WTC11 (cell line): ENCODE data around the gene PLD1. TPM values are rescaled to one million over a fixed set of nuclear protein-coding genes. Genes with fewer than 3 reads are reported as not detected.

ENCODE experiments used
- ATAC-seq: fragments of 200-7000 bp; cut with Tn5 transposase; 2 replicates; pipeline ENCODE4 v1.10.0; 2021; ENCODE audit warnings: mild to moderate bottlenecking, moderate library complexity
- CTCF ChIA-PET: fragments of 300-600 bp; sonication (Branson Sonifier 250); formaldehyde crosslinking; loops from one replicate; lab custom pipeline; 2021; ENCODE audit warnings: antibody characterized with exemption; lab: Charles Lee
- POLR2A ChIA-PET: fragments of 350-600 bp; sonication (Branson Sonifier 250); formaldehyde crosslinking; loops from one replicate; lab custom pipeline; 2021; ENCODE audit warnings: antibody characterized with exemption; lab: Charles Lee
- DNase-seq: peaks from one replicate; pipeline ENCODE4 v3.0.0; 2021; ENCODE audit warnings: low spot score
- H3K27ac Mint-ChIP-seq: 2 replicates; pipeline ENCODE4 v1.8.0; 2021; ENCODE audit warnings: mixed read lengths
- H3K27me3 Mint-ChIP-seq: 2 replicates; pipeline ENCODE4 v1.8.0; 2021; ENCODE audit warnings: low read depth, mild to moderate bottlenecking, moderate library complexity, mixed read lengths
- H3K36me3 Mint-ChIP-seq: 2 replicates; pipeline ENCODE4 v1.8.0; 2021; ENCODE audit warnings: mixed read lengths
- H3K4me1 Mint-ChIP-seq: 2 replicates; pipeline ENCODE4 v1.8.0; 2022; ENCODE audit warnings: mixed read lengths
- H3K4me3 Mint-ChIP-seq: 2 replicates; pipeline ENCODE4 v1.8.0; 2021; ENCODE audit warnings: mild to moderate bottlenecking, moderate library complexity, mixed read lengths
- H3K9me3 Mint-ChIP-seq: 2 replicates; pipeline ENCODE4 v1.8.0; 2021; ENCODE audit warnings: mixed read lengths
- AFF4 ChIP-seq: sonication (generic); formaldehyde crosslinking; IDR thresholded peaks from 2 replicates; pipeline ENCODE4 v1.8.1; 2023; ENCODE audit warnings: mild to moderate bottlenecking, missing genetic modification reagents, borderline replicate concordance
- CREM ChIP-seq: sonication (generic); formaldehyde crosslinking; IDR thresholded peaks from 2 replicates; pipeline ENCODE4 v1.8.1; 2022; ENCODE audit warnings: mild to moderate bottlenecking, missing genetic modification reagents, moderate library complexity
- CTCF ChIP-seq: fragments of 200-600 bp; IDR thresholded peaks from 2 replicates; pipeline ENCODE4 v1.8.0; 2022; ENCODE audit warnings: antibody characterized with exemption
- ELF4 ChIP-seq: sonication (generic); formaldehyde crosslinking; IDR thresholded peaks from 2 replicates; pipeline ENCODE4 v1.8.1; 2022; ENCODE audit warnings: low read depth, mild to moderate bottlenecking, moderate library complexity, missing genetic modification reagents
- ESRRA ChIP-seq: sonication (generic); formaldehyde crosslinking; IDR thresholded peaks from 2 replicates; pipeline ENCODE4 v1.8.1; 2022; ENCODE audit warnings: mild to moderate bottlenecking, missing genetic modification reagents, borderline replicate concordance
- FOXJ3 ChIP-seq: sonication (generic); formaldehyde crosslinking; IDR thresholded peaks from 2 replicates; pipeline ENCODE4 v1.9.0; 2021; ENCODE audit warnings: missing genetic modification reagents, mild to moderate bottlenecking, borderline replicate concordance
- FOXP1 ChIP-seq: sonication (generic); formaldehyde crosslinking; IDR thresholded peaks from 2 replicates; pipeline ENCODE4 v1.8.0; 2022; ENCODE audit warnings: missing genetic modification reagents, mild to moderate bottlenecking, moderate library complexity, borderline replicate concordance
- MLX ChIP-seq: sonication (generic); formaldehyde crosslinking; IDR thresholded peaks from 2 replicates; pipeline ENCODE4 v1.8.1; 2023; ENCODE audit warnings: mild to moderate bottlenecking, missing genetic modification reagents, moderate library complexity
- NFATC4 ChIP-seq: fragments of 250-450 bp; sonication (Bioruptor Pico); IDR thresholded peaks from 2 replicates; pipeline ENCODE4 v1.9.0; 2021; ENCODE audit warnings: mild to moderate bottlenecking
- SOX15 ChIP-seq: fragments of 250-450 bp; sonication (Bioruptor Pico); IDR thresholded peaks from 2 replicates; pipeline ENCODE4 v1.9.0; 2021; ENCODE audit warnings: mild to moderate bottlenecking
- SP1 ChIP-seq: sonication (generic); formaldehyde crosslinking; conservative IDR thresholded peaks from 2 replicates; pipeline ENCODE4 v1.8.1; 2022; ENCODE audit warnings: missing genetic modification reagents
- USF1 ChIP-seq: sonication (generic); formaldehyde crosslinking; IDR thresholded peaks from 2 replicates; pipeline ENCODE4 v1.8.0; 2022; ENCODE audit warnings: mild to moderate bottlenecking, missing genetic modification reagents
- ZMAT4 ChIP-seq: fragments of 250-450 bp; sonication (Bioruptor Pico); IDR thresholded peaks from 2 replicates; pipeline ENCODE4 v1.9.0; 2021; ENCODE audit warnings: mild to moderate bottlenecking
- ZNF138 ChIP-seq: sonication (generic); formaldehyde crosslinking; conservative IDR thresholded peaks from 2 replicates; pipeline ENCODE4 v1.8.1; 2022; ENCODE audit warnings: mild to moderate bottlenecking, moderate library complexity, missing genetic modification reagents
- total RNA-seq: library from RNA; stranded (reverse); gene quantifications from 3 replicates; pipeline ENCODE4 v1.2.3, GENCODE V29; 2021

Gene PLD1
- total RNA-seq, 1 experiment from 2014 or later, result 4.0 TPM

- POLR2A ChIA-PET, result no interaction called here
- Mint-ChIP-seq H3K4me1 (peaks cover 10% of the 10 kb centered on the region), H3K27me3 (peaks cover 31% of the 10 kb centered on the region), H3K36me3 (no peaks in the 10 kb centered on the region), H3K27ac (no peak overlapping the region), H3K9me3 (peaks cover 5% of the 10 kb centered on the region), H3K4me3 (no peak overlapping the region)
- no peak for DNase-seq
- no peak for TF ChIP-seq CREM
- ATAC-seq, result no peak
- CTCF ChIA-PET, result interaction anchor here (1.0 to 1.1 kb wide), 2 partner anchors 11 to 200 kb away, joined by 3 to 4 read pairs; no protein-coding TSS in a partner anchor
Observed at GRCh38 chr3:171813897-171814460, 3.7 kb upstream of the PLD1 start.

GRCh38 chr3:171813278-171813896 is 3.1 kb upstream of the PLD1 start:
- Mint-ChIP-seq H3K9me3 (peaks cover 5% of the 10 kb centered on the region), H3K4me3 (no peak overlapping the region), H3K27me3 (peaks cover 35% of the 10 kb centered on the region), H3K4me1 (peaks cover 10% of the 10 kb centered on the region), H3K27ac (no peak overlapping the region), H3K36me3 (no peaks in the 10 kb centered on the region)
- POLR2A ChIA-PET, result no interaction called here
- CTCF ChIA-PET, result interaction anchor here (1.0 to 1.1 kb wide), 2 partner anchors 11 to 199 kb away, joined by 3 to 4 read pairs; no protein-coding TSS in a partner anchor
- DNase-seq, result no peak
- ATAC-seq, result no peak
- TF ChIP-seq ZMAT4 (CRISPR knock-in tag) (no peak), MLX (no peak), AFF4 (CRISPR knock-in tag) (no peak), CTCF (no peak), SOX15 (no peak), NFATC4 (CRISPR knock-in tag) (no peak), USF1 (CRISPR knock-in tag) (no peak), FOXP1 (CRISPR knock-in tag) (no peak), ZNF138 (CRISPR knock-in tag) (no peak), ESRRA (CRISPR knock-in tag) (no peak), ELF4 (CRISPR knock-in tag) (no peak)

GRCh38 chr3:171812811-171813210 is 2.5 kb upstream of the PLD1 start:
- Mint-ChIP-seq H3K36me3 (no peaks in the 10 kb centered on the region), H3K27ac (no peak overlapping the region), H3K4me3 (no peak overlapping the region), H3K9me3 (peaks cover 3% of the 10 kb centered on the region), H3K4me1 (peaks cover 10% of the 10 kb centered on the region), H3K27me3 (peaks cover 36% of the 10 kb centered on the region)
- ATAC-seq (no peak), DNase-seq (no peak)
- CTCF ChIA-PET, result interaction anchor here (1.4 kb wide), 1 partner anchor 17 kb away, joined by 4 read pairs; no protein-coding TSS in a partner anchor
- no peak for TF ChIP-seq FOXJ3
- TF ChIP-seq SP1 (CRISPR knock-in tag), result no peak
- POLR2A ChIA-PET, result no interaction called here
